HepG2 (cell line): ENCODE measurements around the gene NDUFS5. TPM values are rescaled to one million over a fixed set of nuclear protein-coding genes. Genes with fewer than 3 reads are reported as not detected.

Source experiments
- ARNTL ChIP-seq: sonication (generic); formaldehyde crosslinking; IDR thresholded peaks from 2 replicates; pipeline ENCODE4 v1.4.0; 2020; ENCODE audit warnings: mild to moderate bottlenecking, missing genetic modification reagents
- CEBPG ChIP-seq: IDR thresholded peaks from 2 replicates; pipeline ENCODE4 v1.6.1; 2016
- ELF3 ChIP-seq: IDR thresholded peaks from 2 replicates; pipeline ENCODE4 v1.6.1; 2016; ENCODE audit warnings: missing genetic modification reagents, missing compliant biosample characterization
- FOXA1 ChIP-seq, 2 experiments: fragments of 450-650 bp in 1 of 2; sonication (generic) in 1 of 2; formaldehyde crosslinking in 1 of 2; IDR thresholded peaks; 2 replicates each; pipeline versions ENCODE4 v1.4.0 to v1.6.1; 2016 to 2020; ENCODE audit warnings: missing genetic modification reagents in 1 of 2
- FOXA3 ChIP-seq: IDR thresholded peaks from 2 replicates; pipeline ENCODE4 v1.6.1; 2016; ENCODE audit warnings: missing genetic modification reagents, missing compliant biosample characterization
- FOXP1 ChIP-seq, 2 experiments: fragments of 450-650 bp in 1 of 2; IDR thresholded peaks; 2 replicates each; pipeline ENCODE4 v1.6.1; 2017 to 2018; ENCODE audit warnings: antibody characterized with exemption in 1 of 2
- GABPA ChIP-seq, 2 experiments: IDR thresholded peaks; 2 replicates each; pipeline ENCODE4 v1.6.1; 2011 to 2016; ENCODE audit warnings: low read depth in 2 of 2, low read length in 1 of 2, missing biosample characterization in 1 of 2, missing genetic modification characterization in 1 of 2
- HDAC2 ChIP-seq: sonication (generic); formaldehyde crosslinking; IDR thresholded peaks from 2 replicates; pipeline ENCODE4 v1.4.0; 2020; ENCODE audit warnings: missing genetic modification reagents
- HNF4A ChIP-seq: sonication (generic); formaldehyde crosslinking; IDR thresholded peaks from 2 replicates; pipeline ENCODE4 v1.4.0; 2020; ENCODE audit warnings: missing genetic modification reagents
- MAF1 ChIP-seq: sonication (generic); formaldehyde crosslinking; IDR thresholded peaks from 2 replicates; pipeline ENCODE4 v1.5.0; 2020; ENCODE audit warnings: missing genetic modification reagents, borderline replicate concordance
- NPAS2 ChIP-seq: sonication (generic); formaldehyde crosslinking; IDR thresholded peaks from 2 replicates; pipeline ENCODE4 v1.8.0; 2022; ENCODE audit warnings: mild to moderate bottlenecking, missing genetic modification reagents, borderline replicate concordance
- PHF21A ChIP-seq: sonication (generic); formaldehyde crosslinking; IDR thresholded peaks from 2 replicates; pipeline ENCODE4 v1.5.0; 2020; ENCODE audit warnings: mild to moderate bottlenecking, missing genetic modification reagents
- PHF8 ChIP-seq: sonication (generic); formaldehyde crosslinking; IDR thresholded peaks from 2 replicates; pipeline ENCODE4 v1.5.0; 2020; ENCODE audit warnings: missing genetic modification reagents
- RBFOX2 ChIP-seq: fragments of 200-400 bp; formaldehyde crosslinking; IDR thresholded peaks from 2 replicates; pipeline ENCODE4 v1.6.1; 2017; ENCODE audit warnings: low read depth, mild to moderate bottlenecking, low read length
- SUZ12 ChIP-seq: fragments of 150-350 bp; IDR thresholded peaks from 2 replicates; pipeline ENCODE4 v1.6.1; 2014; ENCODE audit warnings: low read depth, low read length
- TAF1 ChIP-seq: sonication (generic); formaldehyde crosslinking; IDR thresholded peaks from 2 replicates; pipeline ENCODE4 v1.4.0; 2020; ENCODE audit warnings: missing genetic modification reagents
- TP53 ChIP-seq: sonication (generic); formaldehyde crosslinking; conservative IDR thresholded peaks from 2 replicates; pipeline ENCODE4 v1.4.0; 2020; ENCODE audit warnings: missing genetic modification reagents
- ZBTB43 ChIP-seq: sonication (generic); formaldehyde crosslinking; conservative IDR thresholded peaks from 2 replicates; pipeline ENCODE4 v1.4.0; 2020; ENCODE audit warnings: missing genetic modification reagents
- ZBTB44 ChIP-seq: sonication (generic); formaldehyde crosslinking; IDR thresholded peaks from 2 replicates; pipeline ENCODE4 v1.4.0; 2020; ENCODE audit warnings: missing genetic modification reagents
- ZC3H4 ChIP-seq: sonication (generic); formaldehyde crosslinking; IDR thresholded peaks from 2 replicates; pipeline ENCODE4 v1.4.0; 2020; ENCODE audit warnings: missing genetic modification reagents, borderline replicate concordance
- ZNF468 ChIP-seq: sonication (generic); formaldehyde crosslinking; IDR thresholded peaks from 2 replicates; pipeline ENCODE4 v1.8.0; 2022; ENCODE audit warnings: mild to moderate bottlenecking, moderate library complexity, missing genetic modification reagents
- ZNF547 ChIP-seq: sonication (generic); formaldehyde crosslinking; IDR thresholded peaks from 2 replicates; pipeline ENCODE4 v1.5.1; 2020; ENCODE audit warnings: mild to moderate bottlenecking, missing genetic modification reagents
- polyA plus RNA-seq, 8 experiments: library from polyadenylated mRNA; depleted of rRNA in 3 of 8; stranded (reverse) in 7 of 8; unstranded in 1 of 8; fragments of >200 nt; fragmentation: Illumina TruSeq in 4 of 8; extraction: Trizol in 4 of 8; gene quantifications; 2 replicates each; pipeline versions ENCODE4 v1.2.1 to v1.2.3, GENCODE V29; 2011 to 2016; ENCODE audit warnings: low read depth in 4 of 8, missing spikeins in 1 of 8, mixed read lengths in 1 of 8; ENCODE audit not compliant: insufficient read depth in 1 of 8
- total RNA-seq, 5 experiments: library from RNA; depleted of rRNA; stranded (reverse); fragments of >200 nt; fragmentation: Illumina TruSeq; extraction: Trizol; gene quantifications; 2 replicates each; pipeline ENCODE4 v1.2.3, GENCODE V29; 2016; ENCODE audit warnings: low read depth in 1 of 5

NDUFS5 gene
- total and polyA plus RNA-seq, 2 of the 13 experiments (the other 11 are each of a cell fraction or from before 2014, with no cell fraction given) = 263 to 466 TPM

GRCh38 chr1:38992412-38993111 is 33.6 kb upstream of the NDUFS5 start (continued):
- TF ChIP-seq CEBPG (CRISPR knock-in tag) (0 out of 2 replicates have a peak, but pooled peaks have one; percentile 4), FOXA3 (CRISPR knock-in tag) (no peak), NPAS2 (CRISPR knock-in tag) (no peak), ZBTB43 (CRISPR knock-in tag) (0 out of 2 replicates have a peak, but pooled peaks have one; percentile 31), ZNF468 (CRISPR knock-in tag) (no peak), GABPA (IDR thresholded peaks at IDR 0.05; ENCODE audit: low read depth, low read length) (no peak), GABPA (CRISPR knock-in tag; IDR thresholded peaks at IDR 0.05; ENCODE audit: low read depth) (0 out of 2 replicates have a peak, but pooled peaks have one; percentile 14), ELF3 (CRISPR knock-in tag) (no peak), PHF21A (no peak), FOXA1 (IDR thresholded peaks at IDR 0.05) (no peak), FOXA1 (CRISPR knock-in tag; IDR thresholded peaks at IDR 0.05) (peak; percentile 52; the same call in 1 of the 2 replicates), ARNTL (CRISPR knock-in tag) (0 out of 2 replicates have a peak, but pooled peaks have one; percentile 13), HDAC2 (CRISPR knock-in tag) (0 out of 2 replicates have a peak, but pooled peaks have one; percentile 13), TAF1 (no peak), PHF8 (CRISPR knock-in tag) (peak; percentile 13; the same call in 1 of the 2 replicates), FOXP1 (IDR thresholded peaks at IDR 0.05) (no peak), FOXP1 (CRISPR knock-in tag; IDR thresholded peaks at IDR 0.05) (no peak), ZNF547 (CRISPR knock-in tag) (no peak), RBFOX2 (peak; percentile 69), ZC3H4 (CRISPR knock-in tag) (no peak), ZBTB44 (CRISPR knock-in tag) (no peak), TP53 (no peak), MAF1 (CRISPR knock-in tag) (no peak), HNF4A (CRISPR knock-in tag) (0 out of 2 replicates have a peak, but pooled peaks have one; percentile 4), SUZ12 (no peak)
